Trophoblast cell (in vitro differentiated cells and primary cell): ENCODE results near the gene NCOA7.

Experiments
- DNase-seq, 2 donors: peaks; one replicate each; pipeline ENCODE4 v3.0.0-alpha.2; 2016
- H2AFZ ChIP-seq: 2 replicates; pipeline ENCODE4 v1.6.1; 2013; ENCODE audit warnings: low read length, moderate library complexity, mild to moderate bottlenecking; ENCODE audit not compliant: insufficient read depth, poor library complexity
- H2AK5ac ChIP-seq: 2 replicates; pipeline ENCODE4 v1.6.1; 2013; ENCODE audit warnings: mild to moderate bottlenecking, low read length
- H2BK120ac ChIP-seq: 2 replicates; pipeline ENCODE4 v1.6.1; 2013; ENCODE audit warnings: low read length, mild to moderate bottlenecking, moderate library complexity; ENCODE audit not compliant: insufficient read depth, poor library complexity
- H2BK12ac ChIP-seq: 2 replicates; pipeline ENCODE4 v1.6.1; 2013; ENCODE audit warnings: mild to moderate bottlenecking, low read length, moderate library complexity
- H2BK5ac ChIP-seq: 2 replicates; pipeline ENCODE4 v1.6.1; 2013; ENCODE audit warnings: low read length, low read depth, moderate library complexity, mild to moderate bottlenecking; ENCODE audit not compliant: poor library complexity
- H3K14ac ChIP-seq: 2 replicates; pipeline ENCODE4 v1.6.1; 2013; ENCODE audit warnings: mild to moderate bottlenecking, low read length
- H3K18ac ChIP-seq: 2 replicates; pipeline ENCODE4 v1.6.1; 2013; ENCODE audit warnings: mild to moderate bottlenecking, low read length
- H3K23ac ChIP-seq: 2 replicates; pipeline ENCODE4 v1.6.1; 2013; ENCODE audit warnings: low read length
- H3K27ac ChIP-seq: 2 replicates; pipeline ENCODE4 v1.5.1; 2013; ENCODE audit warnings: low read depth, mild to moderate bottlenecking, inconsistent platforms, low read length, moderate library complexity
- H3K27me3 ChIP-seq: 2 replicates; pipeline ENCODE4 v1.6.1; 2013; ENCODE audit warnings: inconsistent platforms, mild to moderate bottlenecking, low read length, moderate library complexity; ENCODE audit not compliant: insufficient read depth
- H3K36me3 ChIP-seq, 2 experiments: 1 replicate in 1 of 2; 2 replicates in 1 of 2; pipeline ENCODE4 v1.6.1; 2013; ENCODE audit warnings: low read length in 2 of 2, mild to moderate bottlenecking in 2 of 2, moderate library complexity in 1 of 2; ENCODE audit not compliant: insufficient read depth in 2 of 2, control insufficient read depth in 1 of 2
- H3K4ac ChIP-seq: 2 replicates; pipeline ENCODE4 v1.6.1; 2013; ENCODE audit warnings: low read depth, mild to moderate bottlenecking, low read length, moderate library complexity
- H3K4me1 ChIP-seq, 2 experiments: 1 replicate in 1 of 2; 2 replicates in 1 of 2; pipeline ENCODE4 v1.6.1; 2013; ENCODE audit warnings: low read length in 2 of 2, mild to moderate bottlenecking in 2 of 2, moderate library complexity in 1 of 2; ENCODE audit not compliant: insufficient read depth in 2 of 2, control insufficient read depth in 1 of 2
- H3K4me2 ChIP-seq: 2 replicates; pipeline ENCODE4 v1.6.1; 2013; ENCODE audit warnings: inconsistent platforms, mild to moderate bottlenecking, low read length, moderate library complexity
- H3K4me3 ChIP-seq: 2 replicates; pipeline ENCODE4 v1.5.1; 2013; ENCODE audit warnings: mild to moderate bottlenecking, low read depth, low read length, inconsistent platforms
- H3K79me1 ChIP-seq: one replicate; pipeline ENCODE4 v1.6.1; 2013; ENCODE audit warnings: low read length
- H3K79me2 ChIP-seq: 2 replicates; pipeline ENCODE4 v1.6.1; 2013; ENCODE audit warnings: low read length, mild to moderate bottlenecking; ENCODE audit not compliant: control insufficient read depth, insufficient read depth, poor library complexity
- H3K9ac ChIP-seq: 2 replicates; pipeline ENCODE4 v1.6.1; 2013; ENCODE audit warnings: mild to moderate bottlenecking, low read length
- H3K9me3 ChIP-seq: 2 replicates; pipeline ENCODE4 v1.6.1; 2013; ENCODE audit warnings: low read depth, mild to moderate bottlenecking, control low read depth, inconsistent platforms, low read length; ENCODE audit not compliant: insufficient read depth
- H4K12ac ChIP-seq: 2 replicates; pipeline ENCODE4 v1.6.1; 2013; ENCODE audit warnings: low read depth, mild to moderate bottlenecking, low read length, moderate library complexity
- H4K8ac ChIP-seq: 2 replicates; pipeline ENCODE4 v1.6.1; 2013; ENCODE audit warnings: low read depth, mild to moderate bottlenecking, low read length, moderate library complexity
- H4K91ac ChIP-seq: one replicate; pipeline ENCODE4 v1.6.1; 2013; ENCODE audit warnings: low read depth, mild to moderate bottlenecking, low read length, moderate library complexity
- WGBS: extraction: QIAGEN DNeasy Blood & Tissue Kit; methylation state at CpG from one replicate; pipeline ENCODE4 v1.1.7; 2013; ENCODE audit warnings: missing lambda C conversion rate; ENCODE audit not compliant: insufficient read length, insufficient coverage; ENCODE audit errors: extremely low coverage; 5-methylcytosine and 5-hydroxymethylcytosine counted together

The NCOA7 gene

DNA sequence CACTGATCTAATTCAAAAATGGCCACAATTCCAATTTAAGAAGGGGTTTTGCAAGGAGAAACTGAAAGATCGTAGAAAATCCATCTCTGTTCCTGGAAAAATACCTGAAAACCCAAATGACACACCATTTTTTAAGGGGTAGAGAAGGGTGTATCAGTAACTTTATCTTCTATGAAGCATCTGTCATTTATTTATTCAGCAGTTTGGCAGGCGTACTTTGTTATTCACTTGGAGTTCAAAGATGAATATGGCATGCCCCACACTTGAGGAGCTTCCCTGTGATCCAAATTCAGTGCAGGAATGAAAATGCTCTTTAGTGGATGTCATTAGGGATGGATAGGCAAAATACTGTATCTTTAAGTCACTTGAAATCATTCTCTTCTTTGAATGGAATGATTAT lies 173.1 kb downstream of the NCOA7 start:
- no peak overlapping the region for H3K14ac ChIP-seq
- H3K4me2 ChIP-seq, result no peak overlapping the region
- no peak overlapping the region for H2AK5ac ChIP-seq
- no peaks in the 10 kb centered on the region for H3K4me1 ChIP-seq
- no peak overlapping the region for H3K27ac ChIP-seq
- H3K23ac ChIP-seq, result no peak overlapping the region
- no peak overlapping the region for H4K8ac ChIP-seq
- no peak overlapping the region for H2BK5ac ChIP-seq
- H2BK120ac ChIP-seq, result no peak overlapping the region
- no peak overlapping the region for H4K91ac ChIP-seq
- H3K4ac ChIP-seq, result no peak overlapping the region
- no peaks in the 10 kb centered on the region for H3K9me3 ChIP-seq
- H3K27me3 ChIP-seq, result no peaks in the 10 kb centered on the region
- no CpG with 5 or more reads among the region's 2 CpGs for WGBS
- no peak overlapping the region for H3K18ac ChIP-seq
- H3K79me2 ChIP-seq, result no peaks in the 10 kb centered on the region
- DNase-seq, result no peak
- H3K79me1 ChIP-seq, result no peaks in the 10 kb centered on the region
- H3K9ac ChIP-seq, result no peak overlapping the region
- no peak overlapping the region for H4K12ac ChIP-seq
- no peaks in the 10 kb centered on the region for H3K36me3 ChIP-seq
- no peak overlapping the region for H2BK12ac ChIP-seq
- H2AFZ ChIP-seq, result no peak overlapping the region
- H3K4me3 ChIP-seq, result no peak overlapping the region

GRCh38 chr6:125966569-125966968 lies 175.8 kb downstream of the NCOA7 start:
- Histone ChIP-seq H3K18ac (no peak overlapping the region), H2BK5ac (no peak overlapping the region), H2BK12ac (no peak overlapping the region), H3K4ac (no peak overlapping the region), H4K12ac (no peak overlapping the region), H3K4me2 (no peak overlapping the region), H2BK120ac (no peak overlapping the region), H2AFZ (no peak overlapping the region), H2AK5ac (no peak overlapping the region), H3K14ac (no peak overlapping the region), H3K23ac (no peak overlapping the region), H3K9me3 (no peaks in the 10 kb centered on the region), H3K79me1 (no peaks in the 10 kb centered on the region), H3K36me3 (no peaks in the 10 kb centered on the region), H3K27me3 (no peaks in the 10 kb centered on the region), H3K4me1 (no peaks in the 10 kb centered on the region), H4K8ac (no peak overlapping the region), H3K4me3 (no peak overlapping the region), H3K79me2 (no peaks in the 10 kb centered on the region), H4K91ac (no peak overlapping the region), H3K9ac (no peak overlapping the region), H3K27ac (no peak overlapping the region)
- WGBS, result no CpG with 5 or more reads among the region's 1 CpG
- DNase-seq, result no peak

DNA sequence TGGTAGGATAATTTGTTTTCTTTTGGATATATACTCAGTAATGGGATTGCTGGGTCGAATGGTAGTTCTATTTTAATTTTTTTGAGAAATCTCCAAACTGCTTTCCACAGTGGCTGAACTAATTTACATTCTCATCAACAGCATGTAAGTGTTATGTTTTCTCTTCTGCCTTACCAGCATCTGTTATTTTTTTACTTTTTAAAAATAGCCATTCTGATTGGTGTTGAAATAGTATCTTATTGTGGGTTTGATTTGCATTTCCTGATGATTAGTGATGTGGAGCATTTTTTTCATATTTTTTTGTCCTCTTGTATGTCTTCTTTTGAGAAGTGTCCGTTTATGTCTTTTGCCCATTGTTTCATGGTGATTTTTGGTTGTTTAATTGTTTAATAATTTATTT lies 177.7 kb downstream of the NCOA7 start:
- Histone ChIP-seq H3K27ac (no peak overlapping the region), H2BK12ac (no peak overlapping the region), H3K14ac (no peak overlapping the region), H3K18ac (no peak overlapping the region), H2AK5ac (no peak overlapping the region), H3K4me1 (no peaks in the 10 kb centered on the region), H3K4me2 (no peak overlapping the region), H3K79me1 (no peaks in the 10 kb centered on the region), H4K8ac (no peak overlapping the region), H3K9me3 (no peaks in the 10 kb centered on the region), H3K4me3 (no peak overlapping the region), H2BK120ac (no peak overlapping the region), H3K4ac (no peak overlapping the region), H4K91ac (no peak overlapping the region), H3K36me3 (no peaks in the 10 kb centered on the region), H4K12ac (no peak overlapping the region), H3K79me2 (no peaks in the 10 kb centered on the region), H3K23ac (no peak overlapping the region), H2AFZ (no peak overlapping the region), H2BK5ac (no peak overlapping the region), H3K27me3 (no peaks in the 10 kb centered on the region), H3K9ac (no peak overlapping the region)
- WGBS, result no CpG with 5 or more reads among the region's 2 CpGs
- no peak for DNase-seq

DNA sequence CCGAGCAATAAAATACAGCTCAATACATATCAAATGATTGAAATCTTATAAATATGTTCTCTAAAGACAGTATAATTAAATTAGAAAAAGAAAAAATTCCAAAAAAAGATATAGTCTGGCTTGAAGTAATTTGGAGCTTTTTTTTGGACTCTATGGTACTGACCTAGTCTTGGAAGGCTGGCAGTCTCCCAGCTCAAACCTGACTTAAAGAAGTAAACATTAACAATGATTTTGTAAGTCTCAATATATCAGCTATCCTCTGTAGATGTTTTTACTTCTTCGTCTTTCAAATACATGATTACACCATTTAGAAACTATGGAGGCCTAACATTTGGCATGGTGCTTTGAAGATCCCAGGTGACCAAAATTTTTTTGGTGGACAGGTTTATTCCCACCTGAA lies 180.0 kb downstream of the NCOA7 start:
- no peak overlapping the region for H2BK5ac ChIP-seq
- no peaks in the 10 kb centered on the region for H3K36me3 ChIP-seq
- no peaks in the 10 kb centered on the region for H3K79me1 ChIP-seq
- H3K27ac ChIP-seq, result no peak overlapping the region
- H3K9ac ChIP-seq, result no peak overlapping the region
- no peak overlapping the region for H3K4me2 ChIP-seq
- no peaks in the 10 kb centered on the region for H3K79me2 ChIP-seq
- no peak overlapping the region for H3K14ac ChIP-seq
- no peak overlapping the region for H2BK120ac ChIP-seq
- H3K18ac ChIP-seq, result no peak overlapping the region
- H4K91ac ChIP-seq, result no peak overlapping the region
- H3K4me1 ChIP-seq, result no peaks in the 10 kb centered on the region
- no peak overlapping the region for H2AFZ ChIP-seq
- H3K9me3 ChIP-seq, result no peaks in the 10 kb centered on the region
- H3K4ac ChIP-seq, result no peak overlapping the region
- no peak overlapping the region for H2AK5ac ChIP-seq
- no peaks in the 10 kb centered on the region for H3K27me3 ChIP-seq
- H4K12ac ChIP-seq, result no peak overlapping the region
- H4K8ac ChIP-seq, result no peak overlapping the region
- no CpG with 5 or more reads among the region's 2 CpGs for WGBS
- H3K23ac ChIP-seq, result no peak overlapping the region
- no peak overlapping the region for H2BK12ac ChIP-seq
- DNase-seq, result no peak
- H3K4me3 ChIP-seq, result no peak overlapping the region
